Measurements from ENCODE around the gene CDNF. TPM values are rescaled to one million over a fixed set of nuclear protein-coding genes. Genes with fewer than 3 reads are reported as not detected.

The CDNF gene
- total RNA-seq, 1 donor from 2014 or later = 0.39 TPM

DNA sequence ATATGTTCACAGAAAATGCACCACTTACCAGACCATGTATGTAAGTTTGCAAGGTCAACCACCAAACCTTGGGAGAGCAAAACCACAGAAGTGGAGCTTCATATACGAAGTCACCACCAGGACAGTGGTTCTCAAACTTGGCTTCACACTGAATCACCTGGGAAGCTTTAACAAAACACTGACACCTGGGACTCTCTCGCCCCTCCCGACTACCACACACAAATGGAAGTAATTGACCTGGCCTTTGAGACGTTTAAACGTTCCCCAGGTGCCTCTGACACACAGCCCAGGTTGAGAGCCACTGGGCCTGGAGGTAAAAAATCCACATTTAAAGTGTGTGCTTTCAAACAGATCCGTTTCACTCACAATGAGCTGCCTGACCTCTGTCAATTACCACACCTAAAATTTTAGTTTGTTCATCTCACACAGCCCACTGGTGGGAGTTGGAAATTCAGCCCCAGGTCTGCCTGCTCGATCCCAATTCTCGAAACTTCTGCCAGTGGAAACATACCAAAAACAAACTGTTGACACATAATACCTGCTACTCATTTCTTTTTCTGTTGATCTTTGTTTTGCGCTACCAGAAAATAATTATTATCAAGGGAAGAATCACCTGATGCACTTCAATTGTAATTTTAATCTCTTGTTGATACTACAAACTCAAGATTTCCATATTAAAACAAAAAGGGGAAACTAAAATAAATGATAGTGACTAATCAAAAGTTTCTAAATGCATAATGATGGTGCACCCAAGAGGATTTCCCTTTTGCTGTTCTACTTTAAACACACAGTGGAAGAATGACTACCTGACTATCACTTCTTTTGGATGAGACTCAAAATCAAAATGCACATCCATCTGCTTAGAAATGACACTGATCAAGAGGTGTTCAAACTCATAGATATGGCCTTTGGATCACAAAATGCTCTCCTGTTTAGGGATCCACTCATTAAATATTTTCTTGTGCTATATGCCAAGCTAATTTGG, 26.6 kb downstream of the CDNF start:
- Mint-ChIP-seq H3K27ac (no peak overlapping the region), H3K4me1 (ENCODE audit: low read depth) (peaks cover 15% of the 10 kb centered on the region), H3K36me3 (ENCODE audit: low read depth) (no peaks in the 10 kb centered on the region), H3K9me3 (no peaks in the 10 kb centered on the region), H3K27me3 (ENCODE audit: low read depth) (peaks cover 3% of the 10 kb centered on the region), H3K4me3 (ENCODE audit: low read depth) (no peak overlapping the region)
- no peak for DNase-seq (ENCODE audit: low spot score)
- intact Hi-C loops (cut with micrococcal nuclease) = no loop called here

DNA sequence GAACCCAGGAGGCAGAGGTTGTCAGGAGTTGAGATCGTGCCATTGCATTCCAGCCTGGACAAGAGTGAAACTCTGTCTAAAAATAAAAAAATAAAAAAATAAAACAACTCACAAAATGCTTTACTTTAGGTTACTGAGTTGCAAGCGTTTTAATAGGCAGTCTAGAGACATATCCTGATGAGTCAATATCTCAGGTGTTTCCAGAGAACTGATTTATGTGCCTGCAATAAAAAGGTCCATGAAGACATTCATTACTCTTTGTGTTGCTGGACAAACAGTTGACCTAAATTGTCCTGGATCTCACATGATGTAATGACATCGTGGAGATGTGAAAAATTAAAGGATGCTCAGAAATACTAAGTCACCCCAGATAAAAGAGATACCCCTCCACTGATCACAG, 31.5 kb downstream of the CDNF start:
- intact Hi-C loops (cut with micrococcal nuclease) = no loop called here
- Mint-ChIP-seq H3K9me3 (no peaks in the 10 kb centered on the region), H3K27ac (no peak overlapping the region), H3K4me3 (ENCODE audit: low read depth) (no peak overlapping the region), H3K4me1 (ENCODE audit: low read depth) (peaks cover 3% of the 10 kb centered on the region), H3K36me3 (ENCODE audit: low read depth) (no peaks in the 10 kb centered on the region), H3K27me3 (ENCODE audit: low read depth) (peaks cover 14% of the 10 kb centered on the region)
- DNase-seq (ENCODE audit: low spot score) = no peak

DNA sequence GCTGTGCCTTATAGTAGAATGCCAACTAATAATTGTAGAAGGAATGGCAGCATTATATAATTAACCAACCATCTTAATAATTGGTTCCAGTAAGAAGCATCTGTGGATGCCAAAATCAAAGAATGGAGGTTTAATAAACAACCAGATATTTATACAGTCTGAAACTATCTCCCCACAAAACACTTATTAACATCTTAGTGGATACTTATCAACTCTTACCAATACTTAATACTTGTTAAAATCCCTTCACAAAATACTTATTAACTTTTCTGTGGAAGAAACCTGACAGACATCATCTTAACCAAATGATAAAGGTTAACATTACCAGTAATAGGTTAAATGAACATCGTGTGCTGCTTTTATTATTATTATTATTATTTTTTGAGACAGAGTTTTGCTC, 34.0 kb downstream of the CDNF start:
- intact Hi-C loops (cut with micrococcal nuclease) = no loop called here
- DNase-seq (ENCODE audit: low spot score) = no peak
- Mint-ChIP-seq H3K27ac (no peak overlapping the region), H3K36me3 (ENCODE audit: low read depth) (no peaks in the 10 kb centered on the region), H3K4me3 (ENCODE audit: low read depth) (no peak overlapping the region), H3K27me3 (ENCODE audit: low read depth) (peaks cover 29% of the 10 kb centered on the region), H3K4me1 (ENCODE audit: low read depth) (no peaks in the 10 kb centered on the region), H3K9me3 (no peaks in the 10 kb centered on the region)

DNA sequence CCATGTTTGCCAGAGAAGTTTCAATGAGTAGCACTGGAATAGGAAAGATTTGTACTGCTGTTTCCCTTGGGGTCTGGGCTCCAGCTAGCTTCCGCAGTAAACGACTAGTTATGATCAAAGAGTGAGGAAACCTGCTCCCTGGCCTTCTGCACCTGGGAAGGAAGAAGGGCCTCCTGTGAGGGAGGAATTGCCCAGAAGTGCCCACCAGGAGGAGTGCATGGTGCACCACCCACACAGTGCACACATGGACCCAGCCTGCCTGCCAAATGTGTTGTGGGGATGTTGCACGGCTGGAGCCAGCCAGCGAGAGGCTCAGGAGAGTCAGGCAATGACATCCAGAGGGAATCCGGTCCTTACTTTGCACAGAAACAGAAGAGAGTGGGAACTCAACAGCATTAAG, 36.1 kb downstream of the CDNF start:
- Mint-ChIP-seq H3K27me3 (ENCODE audit: low read depth) (peaks cover 37% of the 10 kb centered on the region), H3K9me3 (no peaks in the 10 kb centered on the region), H3K36me3 (ENCODE audit: low read depth) (no peaks in the 10 kb centered on the region), H3K4me1 (ENCODE audit: low read depth) (no peaks in the 10 kb centered on the region), H3K27ac (no peak overlapping the region), H3K4me3 (ENCODE audit: low read depth) (no peak overlapping the region)
- intact Hi-C loops (cut with micrococcal nuclease) = no loop called here
- no peak for DNase-seq (ENCODE audit: low spot score)

DNA sequence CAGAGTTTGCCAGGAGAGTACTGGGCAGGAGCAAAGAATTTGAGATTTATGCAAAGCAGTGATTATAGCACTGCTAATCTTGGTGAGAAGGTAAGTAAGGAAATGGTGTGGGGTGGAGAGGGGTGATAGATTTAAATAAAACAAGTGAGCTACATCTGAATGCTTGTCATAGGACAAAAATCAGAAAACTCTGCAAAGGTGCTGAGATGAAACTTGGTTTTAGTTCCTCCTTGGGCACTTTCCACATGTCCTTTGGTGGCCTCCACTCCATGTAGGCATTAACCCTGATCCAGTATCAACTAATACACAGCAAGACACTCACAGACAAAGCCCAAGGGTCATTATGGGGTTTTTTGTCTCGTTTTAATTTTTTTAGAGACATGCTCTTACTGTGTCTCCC, 37.4 kb downstream of the CDNF start:
- no peak for DNase-seq (ENCODE audit: low spot score)
- Mint-ChIP-seq H3K27me3 (ENCODE audit: low read depth) (peaks cover 34% of the 10 kb centered on the region), H3K9me3 (no peaks in the 10 kb centered on the region), H3K27ac (no peak overlapping the region), H3K4me1 (ENCODE audit: low read depth) (no peaks in the 10 kb centered on the region), H3K36me3 (ENCODE audit: low read depth) (no peaks in the 10 kb centered on the region), H3K4me3 (ENCODE audit: low read depth) (no peak overlapping the region)
- intact Hi-C loops (cut with micrococcal nuclease) = no loop called here

DNA sequence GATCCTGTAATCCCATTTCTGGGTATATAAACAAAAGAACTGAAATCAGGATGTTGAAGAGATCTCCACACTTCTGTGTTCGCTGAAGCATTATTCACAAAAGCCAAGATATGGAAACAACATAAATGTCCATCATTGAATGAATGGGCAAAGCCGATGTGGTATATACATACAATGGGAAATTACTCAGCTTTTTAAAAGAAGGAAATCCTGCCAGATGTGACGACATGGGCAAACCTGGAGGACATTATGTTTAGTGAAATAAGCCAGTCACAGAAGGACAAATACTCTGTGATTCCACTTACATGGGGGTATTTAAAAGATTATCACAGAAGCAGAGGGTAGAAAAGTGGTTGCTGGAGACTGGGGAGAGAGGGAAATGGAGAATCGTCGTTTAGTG, 39.2 kb downstream of the CDNF start:
- H3K27me3 Mint-ChIP-seq (ENCODE audit: low read depth) = peaks cover 32% of the 10 kb centered on the region
- H3K36me3 Mint-ChIP-seq (ENCODE audit: low read depth) = no peaks in the 10 kb centered on the region
- no peaks in the 10 kb centered on the region for H3K4me1 Mint-ChIP-seq (ENCODE audit: low read depth)
- intact Hi-C loops (cut with micrococcal nuclease) = no loop called here
- no peak overlapping the region for H3K27ac Mint-ChIP-seq
- no peak overlapping the region for H3K4me3 Mint-ChIP-seq (ENCODE audit: low read depth)
- no peak for DNase-seq (ENCODE audit: low spot score)
- H3K9me3 Mint-ChIP-seq = no peaks in the 10 kb centered on the region

DNA sequence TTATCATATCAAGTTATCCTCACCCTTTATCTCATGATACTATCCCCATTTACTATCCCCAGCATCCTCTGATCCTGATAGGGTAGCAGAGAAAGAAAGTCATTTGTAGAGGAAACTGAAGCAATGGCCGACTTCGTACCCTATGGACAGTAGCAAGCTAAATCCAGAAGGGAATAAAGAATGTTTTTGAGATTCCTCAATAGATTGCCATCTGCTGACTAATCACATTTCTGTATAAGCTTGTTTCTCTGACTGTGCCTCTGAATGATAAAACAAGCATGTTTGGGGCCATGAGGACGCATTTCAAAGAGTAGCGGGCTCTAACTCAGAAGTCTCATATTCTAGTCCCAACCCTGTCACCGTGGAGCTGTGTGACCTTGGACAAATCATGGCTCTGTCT, 49.9 kb downstream of the CDNF start:
- Mint-ChIP-seq H3K36me3 (ENCODE audit: low read depth) (no peaks in the 10 kb centered on the region), H3K27ac (no peak overlapping the region), H3K27me3 (ENCODE audit: low read depth) (peaks cover 7% of the 10 kb centered on the region), H3K9me3 (peaks cover 11% of the 10 kb centered on the region), H3K4me3 (ENCODE audit: low read depth) (no peak overlapping the region), H3K4me1 (ENCODE audit: low read depth) (peaks cover under 1% of the 10 kb centered on the region)
- intact Hi-C loops (cut with micrococcal nuclease) = no loop called here
- no peak for DNase-seq (ENCODE audit: low spot score)

DNA sequence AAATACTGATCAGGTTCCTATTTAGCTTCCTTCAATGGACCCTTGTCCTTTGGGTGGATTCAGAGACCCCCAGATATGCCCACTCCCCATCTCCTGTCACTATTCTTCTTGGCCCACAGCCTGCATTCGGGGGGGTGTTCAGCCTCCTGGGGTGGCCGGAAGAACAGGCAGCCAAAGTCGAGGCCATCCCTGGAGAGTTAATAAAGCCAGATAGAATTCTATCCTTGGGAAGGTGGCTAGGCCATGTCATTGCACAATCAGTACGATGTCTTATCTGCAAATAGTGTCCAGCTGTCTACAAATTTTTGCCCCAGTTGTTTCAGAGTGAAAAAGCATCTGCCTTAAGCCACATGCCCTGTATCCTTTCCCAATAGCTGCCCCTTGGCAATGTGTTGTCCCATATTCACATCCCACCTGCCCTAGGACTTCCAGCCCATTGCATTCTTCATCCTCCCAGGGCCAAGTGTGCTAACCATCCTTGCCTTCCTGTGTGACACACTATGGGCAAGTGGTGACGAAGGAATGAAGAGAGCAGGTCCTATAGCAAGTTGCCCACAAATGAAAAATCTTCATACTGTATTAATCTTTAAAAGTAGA, 53.3 kb downstream of the CDNF start:
- Mint-ChIP-seq H3K9me3 (peaks cover 11% of the 10 kb centered on the region), H3K4me1 (ENCODE audit: low read depth) (peaks cover 8% of the 10 kb centered on the region), H3K27ac (no peak overlapping the region), H3K27me3 (ENCODE audit: low read depth) (no peaks in the 10 kb centered on the region), H3K4me3 (ENCODE audit: low read depth) (no peak overlapping the region), H3K36me3 (ENCODE audit: low read depth) (no peaks in the 10 kb centered on the region)
- intact Hi-C loops (cut with micrococcal nuclease) = no loop called here
- no peak for DNase-seq (ENCODE audit: low spot score)

DNA sequence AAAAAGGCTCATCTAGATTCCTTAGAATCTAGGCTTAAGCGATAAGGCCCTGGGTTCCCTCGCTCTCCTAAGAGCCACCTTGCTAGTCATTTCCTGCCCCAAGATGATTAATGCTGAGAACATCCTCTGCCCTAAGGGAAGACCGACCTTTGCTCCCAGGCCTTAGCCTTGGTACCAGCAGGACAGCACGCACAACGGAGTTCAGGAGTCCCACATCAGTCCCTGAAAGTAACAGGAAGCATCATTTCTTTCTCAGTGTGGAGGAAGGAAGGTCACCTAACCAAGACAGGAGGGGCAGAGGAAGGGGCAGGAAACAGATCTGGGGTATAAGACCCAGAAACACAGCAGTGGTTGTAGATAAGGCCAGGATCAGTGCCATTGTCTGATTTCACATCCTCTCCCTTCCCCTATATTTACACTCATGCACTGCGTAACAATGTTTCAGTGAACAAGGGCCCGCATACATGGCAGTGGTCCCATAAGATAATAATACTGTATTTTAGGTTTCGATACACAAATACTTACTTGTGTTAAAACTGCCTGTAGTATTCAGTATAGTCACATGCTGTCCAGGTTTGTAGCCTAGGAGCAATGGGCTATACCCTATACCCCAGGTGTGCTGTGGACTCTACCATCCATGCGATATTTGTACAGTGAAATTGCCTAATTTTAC, 55.0 kb downstream of the CDNF start:
- H3K9me3 Mint-ChIP-seq = peaks cover 11% of the 10 kb centered on the region
- H3K4me3 Mint-ChIP-seq (ENCODE audit: low read depth) = no peak overlapping the region
- peaks cover 12% of the 10 kb centered on the region for H3K4me1 Mint-ChIP-seq (ENCODE audit: low read depth)
- intact Hi-C loops (cut with micrococcal nuclease) = no loop called here
- H3K27me3 Mint-ChIP-seq (ENCODE audit: low read depth) = no peaks in the 10 kb centered on the region
- no peaks in the 10 kb centered on the region for H3K36me3 Mint-ChIP-seq (ENCODE audit: low read depth)
- no peak overlapping the region for H3K27ac Mint-ChIP-seq
- no peak for DNase-seq (ENCODE audit: low spot score)

DNA sequence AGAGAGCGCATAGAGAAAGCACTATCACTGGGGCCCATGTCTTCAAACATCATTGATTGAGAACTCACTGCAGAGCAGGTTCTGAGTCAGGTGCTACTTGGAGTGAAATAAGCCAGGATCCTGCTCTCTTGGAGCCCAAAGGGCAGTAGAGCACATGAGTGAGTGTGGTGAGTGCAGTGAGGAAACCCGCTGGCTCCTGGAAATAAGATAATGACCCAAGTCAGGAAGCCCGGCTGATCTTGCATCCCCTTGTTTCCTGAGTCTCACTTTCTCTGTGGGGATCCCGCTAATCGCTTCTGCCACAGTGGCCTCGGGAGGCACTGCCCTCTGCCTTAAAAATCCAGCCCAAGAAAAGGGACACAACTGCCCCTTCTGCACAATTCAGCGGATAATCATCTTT, 56.1 kb downstream of the CDNF start:
- Mint-ChIP-seq H3K27ac (no peak overlapping the region), H3K9me3 (peaks cover 11% of the 10 kb centered on the region)

DNA sequence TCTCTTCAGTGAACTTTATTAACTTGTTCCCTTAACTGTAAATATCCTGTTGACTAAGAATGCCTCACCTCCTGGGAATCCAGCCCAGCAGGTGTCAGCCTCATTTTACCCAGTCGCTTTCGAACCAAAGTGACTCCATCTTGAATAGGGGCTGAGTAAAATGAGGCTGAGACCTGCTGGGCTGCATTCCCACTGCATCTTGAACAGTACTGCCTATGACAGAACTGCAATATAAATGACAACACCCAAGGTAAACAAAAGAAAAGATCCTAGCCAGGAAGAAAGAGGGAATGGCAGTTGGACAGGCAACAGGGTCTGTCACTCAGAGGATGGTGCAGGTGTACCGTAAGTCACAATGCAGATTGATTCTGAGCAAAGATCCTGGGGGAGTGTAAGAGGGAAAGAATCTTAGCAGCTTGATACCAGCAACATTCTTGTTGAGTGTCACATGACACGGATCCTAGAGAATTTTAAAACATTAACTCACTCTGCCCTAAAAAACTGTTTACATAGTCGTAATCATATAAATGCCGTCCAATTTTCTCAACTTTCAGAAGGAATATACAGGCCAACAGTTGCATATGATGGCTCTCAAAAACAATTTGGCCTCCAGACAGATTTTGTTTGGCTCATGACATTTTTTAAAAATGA, 58.7 kb downstream of the CDNF start:
- no peak overlapping the region for H3K27ac Mint-ChIP-seq
- peaks cover 4% of the 10 kb centered on the region for H3K27me3 Mint-ChIP-seq (ENCODE audit: low read depth)
- H3K4me1 Mint-ChIP-seq (ENCODE audit: low read depth) = peaks cover 12% of the 10 kb centered on the region
- no peak overlapping the region for H3K4me3 Mint-ChIP-seq (ENCODE audit: low read depth)
- H3K9me3 Mint-ChIP-seq = peaks cover under 1% of the 10 kb centered on the region
- no peaks in the 10 kb centered on the region for H3K36me3 Mint-ChIP-seq (ENCODE audit: low read depth)
- intact Hi-C loops (cut with micrococcal nuclease) = no loop called here
- no peak for DNase-seq (ENCODE audit: low spot score)

More for the DNA sequence above, 56.1 kb downstream of the CDNF start:
- Mint-ChIP-seq H3K36me3 (ENCODE audit: low read depth) (no peaks in the 10 kb centered on the region), H3K27me3 (ENCODE audit: low read depth) (no peaks in the 10 kb centered on the region), H3K4me3 (ENCODE audit: low read depth) (no peak overlapping the region), H3K4me1 (ENCODE audit: low read depth) (peaks cover 12% of the 10 kb centered on the region)
- no peak for DNase-seq (ENCODE audit: low spot score)
- intact Hi-C loops (cut with micrococcal nuclease) = no loop called here

DNA sequence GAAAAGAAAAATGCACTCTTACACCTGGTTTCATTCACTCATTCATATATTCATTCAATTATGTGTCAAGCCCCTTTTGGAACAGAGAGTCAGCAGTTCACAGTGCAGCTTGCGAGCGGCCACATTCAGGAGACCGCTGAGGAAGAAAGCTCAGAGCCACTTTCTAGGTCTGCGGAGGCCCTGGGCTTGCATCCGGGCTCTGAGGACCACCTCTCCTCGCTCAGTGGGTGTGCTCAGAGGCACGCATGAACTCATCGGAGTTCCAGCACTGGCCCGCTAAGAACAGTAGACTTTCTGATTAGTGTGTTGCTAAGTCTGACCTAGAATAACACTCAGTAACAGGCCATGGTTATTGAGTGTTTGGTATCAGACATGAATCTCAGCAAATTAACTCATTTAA, 61.3 kb downstream of the CDNF start:
- Mint-ChIP-seq H3K27me3 (ENCODE audit: low read depth) (peaks cover 4% of the 10 kb centered on the region), H3K9me3 (no peaks in the 10 kb centered on the region), H3K4me1 (ENCODE audit: low read depth) (peaks cover 5% of the 10 kb centered on the region), H3K36me3 (ENCODE audit: low read depth) (no peaks in the 10 kb centered on the region), H3K27ac (no peak overlapping the region), H3K4me3 (ENCODE audit: low read depth) (no peak overlapping the region)
- DNase-seq (ENCODE audit: low spot score) = no peak
- intact Hi-C loops (cut with micrococcal nuclease) = no loop called here
